HEK293T (cell line): ENCODE results near the gene PLCB2.

ENCODE experiments used
- CTCF ChIA-PET: fragments of 350-600 bp; formaldehyde crosslinking; extraction: SDS; loops from one replicate; lab custom pipeline; 2021; ENCODE audit warnings: antibody characterized with exemption, inconsistent platforms; lab: Yijun Ruan, JAX
- POLR2A ChIA-PET: fragments of 350-600 bp; formaldehyde crosslinking; extraction: SDS; loops from one replicate; lab custom pipeline; 2020; ENCODE audit warnings: antibody characterized with exemption, inconsistent platforms; lab: Yijun Ruan, JAX
- DNase-seq: peaks from one replicate; pipeline ENCODE4 v3.0.0; 2012; ENCODE audit warnings: mixed read lengths; ENCODE audit errors: extremely low spot score
- ARNT ChIP-seq: fragments of 450-650 bp; IDR thresholded peaks from 2 replicates; pipeline ENCODE4 v1.6.1; 2017; ENCODE audit warnings: mild to moderate bottlenecking
- BHLHE40 ChIP-seq: fragments of 450-650 bp; IDR thresholded peaks from 2 replicates; pipeline ENCODE4 v1.6.1; 2016; ENCODE audit warnings: mild to moderate bottlenecking, moderate library complexity, borderline replicate concordance
- CTBP1 ChIP-seq: fragments of 450-650 bp; IDR thresholded peaks from 2 replicates; pipeline ENCODE4 v1.6.1; 2016; ENCODE audit warnings: borderline replicate concordance
- ELF4 ChIP-seq: fragments of 450-650 bp; IDR thresholded peaks from 2 replicates; pipeline ENCODE4 v1.6.1; 2017; ENCODE audit warnings: antibody characterized with exemption
- FOXA1 ChIP-seq: fragments of 450-650 bp; IDR thresholded peaks from 2 replicates; pipeline ENCODE4 v1.6.1; 2016; ENCODE audit warnings: mild to moderate bottlenecking
- FOXK2 ChIP-seq: fragments of 450-650 bp; IDR thresholded peaks from 2 replicates; pipeline ENCODE4 v1.6.1; 2016; ENCODE audit warnings: mild to moderate bottlenecking
- FOXM1 ChIP-seq: fragments of 450-650 bp; IDR thresholded peaks from 2 replicates; pipeline ENCODE4 v1.6.1; 2017; ENCODE audit warnings: mild to moderate bottlenecking, borderline replicate concordance
- HDGF ChIP-seq: fragments of 450-650 bp; IDR thresholded peaks from 2 replicates; pipeline ENCODE4 v1.6.1; 2017; ENCODE audit warnings: antibody characterized with exemption, borderline replicate concordance
- L3MBTL2 ChIP-seq: fragments of 450-650 bp; conservative IDR thresholded peaks from 2 replicates; pipeline ENCODE4 v1.6.1; 2016; ENCODE audit warnings: mild to moderate bottlenecking
- LEF1 ChIP-seq: fragments of 450-650 bp; IDR thresholded peaks from 2 replicates; pipeline ENCODE4 v1.6.1; 2017; ENCODE audit warnings: mild to moderate bottlenecking, borderline replicate concordance
- NFRKB ChIP-seq: fragments of 450-650 bp; IDR thresholded peaks from 2 replicates; pipeline ENCODE4 v1.6.1; 2016; ENCODE audit warnings: mild to moderate bottlenecking, moderate library complexity
- SP1 ChIP-seq: fragments of 450-650 bp; IDR thresholded peaks from 2 replicates; pipeline ENCODE4 v1.6.1; 2017
- SUZ12 ChIP-seq: fragments of 450-650 bp; IDR thresholded peaks from 2 replicates; pipeline ENCODE4 v1.6.1; 2016; ENCODE audit warnings: mild to moderate bottlenecking
- TARDBP ChIP-seq: fragments of 450-650 bp; IDR thresholded peaks from 2 replicates; pipeline ENCODE4 v1.6.1; 2016
- ZNF384 ChIP-seq: fragments of 450-650 bp; IDR thresholded peaks from 2 replicates; pipeline ENCODE4 v1.6.1; 2016
- TF ChIP-seq, protein P1 (sequence below): fragments of 450-650 bp; IDR thresholded peaks from 2 replicates; pipeline ENCODE4 v1.6.1; 2016

PLCB2 gene

DNA sequence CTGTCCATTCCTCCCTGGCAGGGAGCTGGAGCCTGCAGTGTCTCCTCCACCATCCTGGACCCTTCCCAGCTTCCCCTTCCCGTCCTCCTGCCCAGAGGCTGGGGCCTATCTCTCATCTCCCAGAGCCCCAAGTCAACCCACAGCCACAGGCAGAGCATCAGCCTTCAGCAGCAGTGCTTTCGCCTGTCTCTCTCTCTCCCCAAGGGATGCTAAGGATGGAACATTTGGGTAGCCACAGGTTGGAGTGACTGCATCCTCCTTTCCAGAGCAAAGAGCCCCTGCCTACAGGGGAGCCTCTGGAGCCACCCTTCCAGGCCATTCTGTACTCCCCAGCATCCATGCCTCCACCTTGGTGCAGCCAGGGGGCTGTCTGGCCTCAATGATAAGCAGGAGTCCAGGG, 4.2 kb downstream of the PLCB2 start:
- CTCF ChIA-PET = no interaction called here
- POLR2A ChIA-PET = no interaction called here
- DNase-seq = no peak
- TF ChIP-seq SP1 = no peak
- TF ChIP-seq, protein P1, sequence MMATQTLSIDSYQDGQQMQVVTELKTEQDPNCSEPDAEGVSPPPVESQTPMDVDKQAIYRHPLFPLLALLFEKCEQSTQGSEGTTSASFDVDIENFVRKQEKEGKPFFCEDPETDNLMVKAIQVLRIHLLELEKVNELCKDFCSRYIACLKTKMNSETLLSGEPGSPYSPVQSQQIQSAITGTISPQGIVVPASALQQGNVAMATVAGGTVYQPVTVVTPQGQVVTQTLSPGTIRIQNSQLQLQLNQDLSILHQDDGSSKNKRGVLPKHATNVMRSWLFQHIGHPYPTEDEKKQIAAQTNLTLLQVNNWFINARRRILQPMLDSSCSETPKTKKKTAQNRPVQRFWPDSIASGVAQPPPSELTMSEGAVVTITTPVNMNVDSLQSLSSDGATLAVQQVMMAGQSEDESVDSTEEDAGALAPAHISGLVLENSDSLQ = no peak
- no peak for TF ChIP-seq TARDBP
- TF ChIP-seq BHLHE40 = no peak
- TF ChIP-seq NFRKB = no peak
- TF ChIP-seq FOXM1 = no peak
- TF ChIP-seq ELF4 = no peak
- no peak for TF ChIP-seq LEF1
- no peak for TF ChIP-seq CTBP1
- TF ChIP-seq FOXA1 = no peak
- no peak for TF ChIP-seq ARNT
- TF ChIP-seq L3MBTL2 = no peak

DNA sequence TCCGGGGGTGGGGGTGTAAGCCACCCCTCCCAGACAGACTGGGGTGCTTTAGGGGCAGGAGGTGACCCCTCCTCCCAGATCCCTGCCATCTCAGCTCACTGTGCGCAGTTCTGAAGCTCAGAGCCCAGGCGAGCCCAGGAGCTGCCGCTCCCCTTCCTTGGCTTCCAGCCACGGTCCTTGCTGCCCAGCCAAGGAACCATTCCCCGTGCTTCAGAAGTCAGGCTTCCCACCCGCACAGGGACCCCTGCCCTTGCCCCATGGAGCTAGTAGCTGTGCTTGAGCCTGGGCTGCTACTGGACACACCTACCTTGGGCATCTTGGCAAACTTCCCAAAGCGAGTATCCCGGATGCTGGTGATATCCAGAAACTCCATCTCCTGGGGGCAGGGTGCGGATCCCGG, 4.8 kb downstream of the PLCB2 start:
- ChIA-PET CTCF (no interaction called here), POLR2A (no interaction called here)
- no peak for DNase-seq
- no peak for TF ChIP-seq FOXA1
- no peak for TF ChIP-seq ELF4
- no peak for TF ChIP-seq NFRKB
- TF ChIP-seq SP1 = no peak
- TF ChIP-seq HDGF = no peak
- TF ChIP-seq FOXK2 = no peak
- no peak for TF ChIP-seq BHLHE40
- TF ChIP-seq, protein P1 = no peak
- no peak for TF ChIP-seq ARNT
- no peak for TF ChIP-seq SUZ12
- TF ChIP-seq TARDBP = no peak
- TF ChIP-seq CTBP1 = no peak
- no peak for TF ChIP-seq ZNF384
- no peak for TF ChIP-seq LEF1
- no peak for TF ChIP-seq L3MBTL2
- no peak for TF ChIP-seq FOXM1

DNA sequence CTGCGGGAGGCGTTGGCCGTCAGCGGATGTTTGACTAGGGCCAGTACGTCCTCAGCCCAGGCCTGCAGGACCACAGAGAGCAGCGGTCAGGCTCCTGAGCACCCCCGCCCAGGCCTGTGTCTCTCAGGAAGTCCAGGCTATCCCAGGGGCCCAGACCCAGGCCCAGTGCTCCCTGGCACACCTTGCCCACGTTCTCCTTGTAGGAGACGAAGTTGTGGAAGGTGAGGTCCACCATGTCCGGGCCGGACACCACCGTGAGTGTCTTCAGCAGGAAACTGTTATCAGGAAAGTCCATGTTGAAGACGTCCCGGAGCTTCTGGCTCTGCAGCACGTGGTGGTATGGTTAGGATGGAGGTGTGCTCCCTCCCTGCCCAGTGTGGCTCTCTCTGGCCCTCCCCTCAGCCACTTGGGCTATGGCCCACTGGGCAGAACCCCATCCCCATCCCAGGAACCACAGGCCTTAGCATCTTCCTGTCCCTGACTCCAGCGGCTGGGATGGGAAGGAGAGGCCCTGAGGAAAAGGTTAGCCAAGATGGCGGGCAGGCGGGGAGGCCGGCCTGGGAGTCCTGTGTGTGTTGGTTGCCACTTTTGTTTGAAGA, 5.3 kb downstream of the PLCB2 start:
- CTCF ChIA-PET = interaction anchor here (1.3 kb wide), 1 partner anchor 9 kb away, joined by 3 read pairs; no protein-coding TSS in a partner anchor
- DNase-seq = no peak
- TF ChIP-seq CTBP1 (no peak), FOXM1 (no peak), BHLHE40 (no peak), NFRKB (no peak), LEF1 (no peak), SUZ12 (no peak), FOXK2 (no peak), ZNF384 (no peak), ELF4 (no peak), TARDBP (no peak), L3MBTL2 (no peak), ARNT (no peak), SP1 (no peak), FOXA1 (no peak), HDGF (no peak)
- TF ChIP-seq, protein P1 = no peak
- POLR2A ChIA-PET = no interaction called here

DNA sequence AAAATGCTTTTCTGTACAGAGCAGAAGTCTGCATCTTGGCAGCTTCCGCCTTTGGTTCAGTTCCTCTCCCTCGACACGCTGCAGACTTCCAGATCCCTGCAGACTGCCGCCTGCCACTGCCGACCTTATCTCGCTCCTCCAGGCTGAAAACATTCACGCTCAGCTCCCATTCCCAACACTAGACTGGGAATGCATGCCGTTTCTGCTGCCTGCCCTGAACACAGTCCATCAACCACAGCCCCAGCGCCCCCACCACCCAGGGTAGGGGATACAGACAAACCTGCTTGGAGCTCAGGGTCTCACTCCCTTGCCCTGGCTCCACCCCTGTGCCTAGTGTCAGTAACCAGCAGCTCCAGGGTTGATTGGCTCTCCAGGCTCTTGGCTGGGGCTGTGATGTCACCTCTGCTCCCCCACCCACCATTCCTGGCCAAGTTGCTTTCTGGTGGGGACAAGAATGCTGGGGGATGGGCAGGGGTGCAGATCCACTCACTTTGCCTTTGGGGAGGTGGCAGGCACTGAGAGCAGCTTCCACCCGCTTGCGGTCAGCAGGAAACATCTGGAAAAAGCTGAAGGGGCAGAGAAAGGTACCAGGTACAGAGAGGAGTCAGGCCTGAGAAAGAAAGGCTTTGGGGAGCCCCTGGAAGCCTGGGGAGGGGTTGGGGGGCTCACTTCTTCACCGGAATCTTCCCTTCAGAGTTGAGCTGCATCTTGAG, 6.1 kb downstream of the PLCB2 start:
- no peak for TF ChIP-seq HDGF
- no peak for TF ChIP-seq L3MBTL2
- TF ChIP-seq FOXM1 = no peak
- TF ChIP-seq ARNT = no peak
- no peak for TF ChIP-seq SUZ12
- TF ChIP-seq ELF4 = no peak
- no peak for TF ChIP-seq SP1
- TF ChIP-seq LEF1 = no peak
- no peak for TF ChIP-seq TARDBP
- TF ChIP-seq BHLHE40 = no peak
- DNase-seq = no peak
- POLR2A ChIA-PET = no interaction called here
- CTCF ChIA-PET = interaction anchor here (1.3 kb wide), 1 partner anchor 9 kb away, joined by 3 read pairs; no protein-coding TSS in a partner anchor

DNA sequence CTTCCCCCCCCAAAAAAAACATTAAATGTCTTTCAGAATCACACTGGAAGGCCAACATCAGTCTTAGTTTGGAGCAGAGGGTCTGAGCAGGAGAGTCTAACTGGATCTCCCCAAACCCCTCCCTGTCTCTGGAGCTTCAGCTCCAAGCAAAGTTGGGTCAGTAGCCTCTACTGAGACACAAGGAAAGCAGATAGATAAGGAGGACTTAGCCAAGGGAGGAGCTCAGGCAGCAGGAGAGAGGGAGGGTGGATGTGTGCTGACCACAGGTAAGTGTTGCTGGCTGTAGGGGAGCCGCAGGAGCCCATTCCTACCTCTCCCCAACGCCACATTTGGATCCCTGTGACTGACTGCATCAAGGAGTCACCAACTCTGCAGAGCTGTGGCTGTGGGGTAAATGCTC, 7.0 kb downstream of the PLCB2 start:
- no peak for DNase-seq
- TF ChIP-seq, protein P1 = no peak
- TF ChIP-seq SP1 = no peak
- no peak for TF ChIP-seq HDGF
- no peak for TF ChIP-seq FOXA1
- no peak for TF ChIP-seq TARDBP
- TF ChIP-seq LEF1 = no peak
- ChIA-PET POLR2A (no interaction called here), CTCF (interaction anchor here (1.3 kb wide), 1 partner anchor 8 kb away, joined by 3 read pairs; no protein-coding TSS in a partner anchor)
